Ecto neural progenitor cell (in vitro differentiated cells): ENCODE measurements around the gene RIPOR3.

Experiments used
- DNase-seq: peaks from one replicate; pipeline ENCODE4 v3.0.0-alpha.2; 2018; ENCODE audit warnings: low spot score

RIPOR3 gene

GRCh38 chr20:50589548-50590347, 101.6 kb downstream of the RIPOR3 start:
- DNase-seq, result no peak

- DNase-seq, result peak; percentile 79
Measured at GRCh38 chr20:50588034-50588736, 103.2 kb downstream of the RIPOR3 start.

DNA sequence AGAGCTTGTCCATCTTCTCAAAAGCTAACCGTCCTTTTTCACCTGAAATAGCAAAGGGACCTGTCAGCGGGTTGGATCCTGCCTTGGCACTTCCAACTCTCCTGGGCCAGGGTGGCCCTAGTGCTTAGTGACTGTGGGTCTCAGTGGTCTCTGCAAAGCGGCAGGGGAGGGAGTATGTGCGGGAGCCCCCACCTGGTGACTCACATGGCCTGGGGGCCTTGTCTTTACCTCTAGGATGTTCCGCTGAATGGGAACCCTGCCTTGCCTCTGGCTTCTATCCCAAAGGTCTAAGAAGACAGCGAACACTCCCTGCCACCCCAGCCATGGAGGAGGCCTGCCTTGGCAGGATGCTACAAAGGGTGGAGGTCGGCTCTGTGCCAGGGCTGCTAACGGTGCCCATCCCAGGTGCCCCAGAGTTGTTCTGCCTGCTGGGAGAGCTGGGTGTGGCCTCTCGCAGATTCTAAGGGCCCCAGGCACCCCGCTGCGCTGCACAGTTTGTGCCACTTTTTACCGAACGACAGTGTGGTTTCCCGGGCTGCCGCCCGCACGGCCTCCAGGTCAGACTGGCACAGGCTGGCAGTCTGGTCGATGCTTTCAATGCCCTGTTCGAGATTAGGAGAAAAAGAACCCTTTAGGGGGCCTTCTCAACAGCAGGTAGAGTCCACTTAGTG, 103.9 kb downstream of the RIPOR3 start:
- no peak for DNase-seq

DNA sequence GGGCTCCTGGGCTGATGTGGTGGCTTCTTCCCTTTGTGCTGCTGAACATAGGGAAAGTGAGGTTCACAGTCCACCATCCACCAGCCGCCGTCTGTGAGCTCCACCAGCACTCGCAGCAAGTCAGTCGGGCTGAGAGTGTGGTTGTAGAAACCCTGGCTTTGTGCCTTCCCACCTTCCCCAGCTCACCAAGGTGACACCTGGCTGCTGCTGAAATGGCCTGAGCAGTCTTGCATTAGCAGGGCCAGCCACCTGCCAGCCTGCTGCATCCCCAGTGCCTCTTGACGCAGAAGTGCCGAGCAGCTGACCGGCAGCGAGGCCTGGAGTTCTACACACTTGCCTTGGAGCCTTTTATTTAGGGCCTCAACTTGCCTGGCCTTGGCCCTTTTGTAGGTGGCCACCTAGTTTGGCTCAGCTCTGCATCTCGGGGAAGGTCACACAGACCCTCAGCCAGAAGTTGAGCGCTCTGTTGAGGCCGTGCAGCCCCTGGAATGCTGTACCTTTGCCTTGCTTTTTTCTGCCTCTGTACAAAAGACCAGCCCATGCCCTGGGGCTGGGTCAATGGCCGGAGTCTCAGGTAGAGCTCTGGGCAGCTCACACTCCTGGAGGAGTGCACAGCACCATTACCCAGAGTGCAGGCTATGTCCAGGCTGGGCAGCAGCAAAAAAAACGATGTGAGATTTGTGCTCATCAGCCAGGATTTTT, 104.7 kb downstream of the RIPOR3 start:
- no peak for DNase-seq

- DNase-seq, result no peak
Measured at GRCh38 chr20:50585678-50586077, 105.7 kb downstream of the RIPOR3 start.

DNA sequence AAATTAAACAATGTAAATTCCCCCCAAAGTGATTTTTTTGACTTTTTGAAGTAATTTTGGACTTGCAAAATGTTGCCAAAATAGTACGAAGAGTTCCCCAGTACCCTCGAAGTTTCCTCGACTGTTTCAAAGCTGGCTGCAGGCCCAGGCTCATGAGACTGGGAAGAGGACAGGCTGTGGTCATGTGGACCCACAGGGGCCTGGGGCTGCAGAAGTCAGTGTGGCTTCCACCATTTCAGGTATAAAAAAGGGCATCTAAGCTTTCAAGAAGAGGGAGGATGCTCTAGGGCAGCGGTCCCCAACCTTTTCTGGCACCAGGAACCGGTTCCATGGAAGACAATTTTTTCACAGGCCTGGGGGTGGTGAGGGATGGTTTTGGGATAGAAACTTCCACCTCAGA, 106.1 kb downstream of the RIPOR3 start:
- no peak for DNase-seq

- DNase-seq, result no peak
Measured at GRCh38 chr20:50584687-50585086, 106.7 kb downstream of the RIPOR3 start.

GRCh38 chr20:50583442-50584150, 107.7 kb downstream of the RIPOR3 start:
- DNase-seq, result no peak

- DNase-seq, result no peak
Measured at GRCh38 chr20:50582591-50583234, 108.6 kb downstream of the RIPOR3 start.

- no peak for DNase-seq
Measured at GRCh38 chr20:50582092-50582491, 109.2 kb downstream of the RIPOR3 start.

GRCh38 chr20:50580842-50581544, 110.3 kb downstream of the RIPOR3 start:
- DNase-seq, result no peak

DNA sequence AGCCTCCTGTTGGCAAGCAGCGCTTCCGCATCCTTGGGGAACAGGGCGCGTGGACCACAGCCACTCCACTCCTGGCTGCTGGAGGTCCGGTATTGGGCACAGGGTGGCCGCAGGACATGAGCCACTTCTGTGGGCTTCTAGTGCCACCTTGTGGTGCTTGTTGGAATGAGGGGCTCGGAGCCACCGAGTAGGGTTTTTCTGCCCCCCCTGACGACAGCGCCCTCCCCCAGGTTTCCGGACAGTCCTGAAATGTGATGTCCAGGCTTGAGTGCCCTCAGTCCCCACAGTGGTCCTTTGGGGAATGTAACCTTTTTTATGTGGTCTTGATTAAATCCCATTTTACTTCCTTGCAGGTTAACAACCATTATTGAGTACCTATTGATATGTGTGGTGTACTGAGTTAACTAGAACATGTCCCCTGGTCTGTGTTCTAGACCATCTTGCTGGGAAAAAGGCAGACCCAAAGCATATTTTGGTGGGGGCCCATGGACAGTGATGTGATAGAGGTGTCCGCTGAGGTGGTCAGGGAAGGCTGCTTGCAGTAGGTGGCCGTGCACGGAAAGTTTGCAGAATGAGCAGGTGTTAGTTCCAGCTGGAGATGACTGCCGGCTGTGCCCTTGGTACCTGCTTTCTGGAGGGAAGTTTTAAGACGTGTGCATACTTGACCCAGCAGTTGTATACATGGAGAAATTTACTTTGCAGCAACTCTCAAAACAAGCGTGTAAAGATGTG, 111.2 kb downstream of the RIPOR3 start:
- DNase-seq, result peak; percentile 79

GRCh38 chr20:50579511-50579910, 111.8 kb downstream of the RIPOR3 start:
- DNase-seq, result no peak

- no peak for DNase-seq
Measured at GRCh38 chr20:50578778-50579165, 112.6 kb downstream of the RIPOR3 start.

DNA sequence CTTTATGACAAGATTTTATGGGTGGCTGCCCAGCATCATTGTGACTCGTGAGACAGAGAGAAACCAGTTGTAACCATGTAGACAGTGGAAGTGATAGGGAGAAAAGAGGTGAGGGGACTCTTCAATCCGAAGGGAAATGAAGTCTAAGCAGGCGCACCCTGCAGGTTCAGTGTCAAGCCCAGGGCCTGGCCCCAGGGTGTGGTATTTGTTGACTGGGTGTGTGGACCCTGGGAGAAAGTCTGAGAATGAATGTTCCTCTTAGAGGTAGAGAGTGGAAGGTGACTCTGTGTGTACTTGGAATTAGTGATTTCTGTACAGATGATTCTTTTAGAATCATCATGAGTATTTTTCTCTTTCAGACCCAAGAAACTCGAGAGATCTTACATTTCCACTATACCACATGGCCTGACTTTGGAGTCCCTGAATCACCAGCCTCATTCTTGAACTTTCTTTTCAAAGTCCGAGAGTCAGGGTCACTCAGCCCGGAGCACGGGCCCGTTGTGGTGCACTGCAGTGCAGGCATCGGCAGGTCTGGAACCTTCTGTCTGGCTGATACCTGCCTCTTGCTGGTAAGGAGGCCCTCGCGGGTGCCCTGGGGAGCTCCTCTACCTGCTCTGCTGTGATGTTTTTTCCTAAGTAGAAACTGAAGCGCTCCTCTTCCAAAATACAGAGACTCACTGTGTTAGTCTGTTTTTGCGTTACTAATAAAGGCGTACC, 113.1 kb downstream of the RIPOR3 start:
- DNase-seq, result no peak

GRCh38 chr20:50577175-50578018, 113.9 kb downstream of the RIPOR3 start:
- no peak for DNase-seq

DNA sequence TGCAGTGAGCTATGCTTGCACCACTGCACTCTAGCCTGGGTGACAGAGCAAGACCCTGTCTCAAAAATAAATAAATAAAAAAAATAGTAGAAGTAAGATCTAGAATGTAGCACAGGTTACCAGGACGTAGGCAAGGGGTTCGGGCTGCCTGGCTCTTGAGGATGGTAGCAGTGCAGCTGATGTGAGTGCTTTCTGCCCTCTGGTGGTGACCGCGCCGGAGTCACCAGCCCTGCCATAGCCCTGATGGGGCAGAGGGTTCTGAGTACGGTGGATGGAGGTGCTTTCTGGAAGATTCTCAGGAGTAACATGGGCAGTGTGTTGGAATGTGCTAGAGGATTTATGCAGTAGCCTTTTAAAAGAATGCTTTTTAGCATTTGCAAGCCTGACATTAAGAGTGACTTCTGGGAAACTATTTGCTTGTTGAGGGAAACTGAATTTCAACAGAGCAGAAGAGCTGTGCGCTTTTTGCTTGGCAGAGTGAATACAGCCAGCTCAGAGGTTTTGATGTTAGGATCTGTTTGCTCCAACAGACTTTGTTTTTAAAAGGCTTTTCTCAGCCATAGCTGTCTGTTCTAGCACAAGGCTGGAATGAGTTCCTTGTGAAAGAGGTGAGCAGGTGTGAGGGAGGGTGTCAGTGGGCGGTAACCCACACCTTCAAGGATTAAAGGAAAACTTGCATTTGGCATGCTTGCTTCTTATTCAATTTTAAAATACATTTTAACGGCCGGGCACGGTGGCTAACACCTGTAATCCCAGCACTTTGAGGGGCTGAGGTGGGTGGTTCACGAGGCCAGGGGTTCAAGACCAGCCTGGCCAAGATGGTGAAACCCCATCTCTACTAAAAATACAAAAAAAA, 115.2 kb downstream of the RIPOR3 start:
- DNase-seq, result peak; percentile 68
